Stomach (tissue), 9 donors: Measurements from ENCODE around the gene ATP6V1B1. TPM values are rescaled to one million over a fixed set of nuclear protein-coding genes. Genes with fewer than 3 reads are reported as not detected.

Source experiments
- DNase-seq, 2 donors: peaks; one replicate each; pipeline versions ENCODE4 v3.0.0 to v3.0.0-alpha.2; 2013 to 2019
- H3K27ac ChIP-seq, 5 donors: fragments of 200-600 bp in 4 of 5; sonication (generic) in 4 of 5; one replicate each; pipeline ENCODE4 v1.5.1; 2013 to 2019; ENCODE audit warnings: mild to moderate bottlenecking in 1 of 5, moderate library complexity in 1 of 5
- H3K27me3 ChIP-seq, 3 donors: fragments of 200-600 bp; sonication (generic); one replicate each; pipeline ENCODE4 v1.5.1; 2017 to 2019; ENCODE audit warnings: mixed run types in 1 of 3
- H3K36me3 ChIP-seq, 4 donors: fragments of 200-600 bp; sonication (generic); 1 replicate in 3 of 4; 2 replicates in 1 of 4; pipeline ENCODE4 v1.5.1; 2016 to 2019
- H3K4me1 ChIP-seq, 4 donors: fragments of 200-600 bp; sonication (generic); one replicate each; pipeline ENCODE4 v1.5.1; 2016 to 2019
- H3K4me3 ChIP-seq, 4 donors: fragments of 200-600 bp; sonication (generic) in 3 of 4; one replicate each; pipeline ENCODE4 v1.5.1; 2016 to 2019; ENCODE audit warnings: mild to moderate bottlenecking in 1 of 4
- H3K9me3 ChIP-seq, 4 donors: fragments of 200-600 bp; sonication (generic); one replicate each; pipeline ENCODE4 v1.5.1; 2016 to 2019
- EP300 ChIP-seq: sonication (generic); formaldehyde crosslinking; IDR thresholded peaks from one replicate; pipeline ENCODE4 v1.6.1; 2017; ENCODE audit warnings: antibody characterized with exemption
- POLR2A ChIP-seq, 4 donors: fragments of 450-650 bp; IDR thresholded peaks; one replicate each; pipeline ENCODE4 v1.6.1; 2016; ENCODE audit warnings: antibody characterized with exemption in 4 of 4, control low read depth in 2 of 4, mild to moderate bottlenecking in 1 of 4, moderate library complexity in 1 of 4
- POLR2AphosphoS5 ChIP-seq, 3 donors: sonication (generic); formaldehyde crosslinking; IDR thresholded peaks; one replicate each; pipeline ENCODE4 v1.6.1; 2016; ENCODE audit warnings: antibody characterized with exemption in 3 of 3
- WGBS, 5 donors: extraction: QIAGEN DNeasy Blood & Tissue Kit in 3 of 5; methylation state at CpG; one replicate each; pipeline versions ENCODE4 v1.1.5 to v1.1.7; 2013 to 2018; 5-methylcytosine and 5-hydroxymethylcytosine counted together
- intact Hi-C: fragments of 100-400 bp; cut with DNase I; formaldehyde crosslinking; loops from one replicate; pipeline ENCODE4 v1.15.1; 2023; ENCODE audit warnings: low total_unique reads
- polyA plus RNA-seq, 3 donors: library from polyadenylated mRNA; stranded (reverse); fragments of 200-250 nt; gene quantifications; one replicate each; pipeline ENCODE4 v1.2.3, GENCODE V29; 2013
- total RNA-seq, 5 donors: library from RNA; depleted of rRNA; stranded (reverse); fragments of >200 nt; gene quantifications; one replicate each; pipeline versions ENCODE4 v1.1.0 to v1.2.3, GENCODE V29; 2014 to 2016
- TF ChIP-seq, protein P1 (sequence below), 7 experiments: fragments of 450-650 bp in 4 of 7; fragments of 200-600 bp in 3 of 7; sonication (generic) in 3 of 7; IDR thresholded peaks; one replicate each; pipeline ENCODE4 v1.5.1; 2016 to 2019; ENCODE audit warnings: antibody characterized with exemption in 7 of 7, control low read depth in 2 of 7, mild to moderate bottlenecking in 1 of 7
- donor health status: healthy with polysubstance abuse.
- donor health status: Bipolar disorder and iron deficiency.
- donor health status: healthy.

ATP6V1B1 gene
- total and polyA plus RNA-seq, 8 donors, result 0.35 to 0.55 TPM; not detected in 6

DNA sequence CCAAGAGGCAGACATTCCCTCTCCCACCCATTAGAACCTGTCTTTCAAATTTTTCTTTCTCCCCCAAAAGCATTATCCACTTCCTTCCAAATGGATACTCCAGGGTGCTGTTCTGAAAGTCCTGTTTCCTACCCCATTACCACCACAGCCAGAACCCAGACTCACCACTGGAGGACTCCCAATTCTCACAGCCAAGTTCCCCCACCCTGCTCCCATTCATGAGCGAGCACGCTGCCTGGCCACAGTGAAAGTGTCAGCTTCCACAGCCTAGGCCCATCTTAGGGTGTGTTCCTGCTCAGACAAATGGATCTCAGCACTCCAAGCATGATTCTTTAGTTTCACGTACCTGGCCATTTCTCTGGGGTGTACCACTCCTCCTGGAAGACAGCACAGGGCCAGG lies 38.9 kb downstream of the ATP6V1B1 start:
- TF ChIP-seq POLR2AphosphoS5 (IDR thresholded peaks at IDR 0.05) (no peak), EP300 (no peak), POLR2A (IDR thresholded peaks at IDR 0.05) (no peak)
- TF ChIP-seq, protein P1, sequence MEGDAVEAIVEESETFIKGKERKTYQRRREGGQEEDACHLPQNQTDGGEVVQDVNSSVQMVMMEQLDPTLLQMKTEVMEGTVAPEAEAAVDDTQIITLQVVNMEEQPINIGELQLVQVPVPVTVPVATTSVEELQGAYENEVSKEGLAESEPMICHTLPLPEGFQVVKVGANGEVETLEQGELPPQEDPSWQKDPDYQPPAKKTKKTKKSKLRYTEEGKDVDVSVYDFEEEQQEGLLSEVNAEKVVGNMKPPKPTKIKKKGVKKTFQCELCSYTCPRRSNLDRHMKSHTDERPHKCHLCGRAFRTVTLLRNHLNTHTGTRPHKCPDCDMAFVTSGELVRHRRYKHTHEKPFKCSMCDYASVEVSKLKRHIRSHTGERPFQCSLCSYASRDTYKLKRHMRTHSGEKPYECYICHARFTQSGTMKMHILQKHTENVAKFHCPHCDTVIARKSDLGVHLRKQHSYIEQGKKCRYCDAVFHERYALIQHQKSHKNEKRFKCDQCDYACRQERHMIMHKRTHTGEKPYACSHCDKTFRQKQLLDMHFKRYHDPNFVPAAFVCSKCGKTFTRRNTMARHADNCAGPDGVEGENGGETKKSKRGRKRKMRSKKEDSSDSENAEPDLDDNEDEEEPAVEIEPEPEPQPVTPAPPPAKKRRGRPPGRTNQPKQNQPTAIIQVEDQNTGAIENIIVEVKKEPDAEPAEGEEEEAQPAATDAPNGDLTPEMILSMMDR (IDR thresholded peaks at IDR 0.05), result no peak
- no peak for DNase-seq
- 89 to 97% (median 96%) methylated on average over 3 of the region's 3 CpGs for WGBS, 5 donors

DNA sequence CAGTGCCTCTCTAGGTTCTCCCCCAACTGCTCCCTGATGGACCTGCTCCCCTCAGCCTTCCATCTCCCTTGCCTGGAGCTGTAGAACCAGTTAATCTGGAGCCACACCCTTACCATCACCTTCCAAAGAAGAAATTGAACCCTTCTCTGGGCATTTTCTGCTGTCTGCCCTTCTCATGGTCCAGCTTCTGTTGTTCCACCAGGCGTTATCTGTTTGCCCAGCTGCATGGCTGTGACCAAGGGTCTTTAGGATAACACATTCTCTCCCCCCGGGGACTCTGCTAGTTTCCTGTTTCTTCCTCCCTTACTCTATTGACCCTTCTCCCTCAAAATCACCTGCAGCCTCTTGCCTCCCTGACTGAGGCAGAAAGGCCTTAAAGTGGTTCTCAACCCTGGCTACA lies 39.5 kb downstream of the ATP6V1B1 start:
- Histone ChIP-seq H3K4me3 (no peak overlapping the region), H3K9me3 (no peaks in the 10 kb centered on the region), H3K27ac (no peak overlapping the region), H3K27me3 (peaks cover 0 to 20% (median 0%) of the 10 kb centered on the region in 3 donors), H3K36me3 (no peaks in the 10 kb centered on the region), H3K4me1 (peaks cover 11 to 29% (median 22%) of the 10 kb centered on the region in 4 donors)
- intact Hi-C loops, result no loop called here
- DNase-seq, result no peak
- TF ChIP-seq POLR2A (IDR thresholded peaks at IDR 0.05) (no peak), POLR2AphosphoS5 (IDR thresholded peaks at IDR 0.05) (no peak), EP300 (no peak)
- TF ChIP-seq, protein P1 (IDR thresholded peaks at IDR 0.05), result no peak
- WGBS, 5 donors, result 62 to 71% (median 70%) methylated on average over 2 of the region's 2 CpGs

More for the DNA sequence above, 38.9 kb downstream of the ATP6V1B1 start:
- no peak overlapping the region for H3K4me3 ChIP-seq
- H3K4me1 ChIP-seq, result peaks cover 11 to 29% (median 22%) of the 10 kb centered on the region in 4 donors
- H3K36me3 ChIP-seq, result no peaks in the 10 kb centered on the region
- H3K27ac ChIP-seq, result no peak overlapping the region
- H3K27me3 ChIP-seq, result peaks cover 0 to 20% (median 0%) of the 10 kb centered on the region in 3 donors
- intact Hi-C loops, result no loop called here
- H3K9me3 ChIP-seq, result no peaks in the 10 kb centered on the region

DNA sequence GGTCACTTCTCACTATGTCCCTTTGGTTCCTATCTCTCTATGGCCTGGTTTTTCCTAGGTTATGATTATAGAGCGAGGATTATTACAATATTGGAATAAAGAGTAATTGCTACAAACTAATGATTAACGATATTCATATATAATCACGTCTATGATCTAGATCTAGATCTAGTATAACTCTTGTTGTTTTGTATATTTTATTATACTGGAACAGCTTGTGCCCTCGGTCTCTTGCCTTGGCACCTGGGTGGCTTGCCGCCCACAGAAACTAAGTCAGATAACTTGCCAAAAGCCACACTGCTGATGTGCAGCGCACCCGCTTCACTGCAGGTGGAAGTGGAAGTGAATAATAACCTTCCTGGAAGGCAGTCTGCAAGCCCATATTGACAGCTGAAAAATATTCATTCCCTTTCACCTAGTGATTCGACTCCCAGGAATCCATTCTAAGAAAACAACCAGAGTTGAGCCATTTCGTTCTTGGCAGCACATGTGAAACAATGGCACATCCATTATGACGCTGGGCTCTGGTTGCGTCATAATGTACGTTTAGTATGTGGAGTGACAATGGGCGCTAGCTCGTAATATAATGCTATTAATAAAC lies 42.0 kb downstream of the ATP6V1B1 start:
- 16 to 31% (median 21%) methylated on average over 14 of the region's 14 CpGs for WGBS, 5 donors
- intact Hi-C loops, result no loop called here
- Histone ChIP-seq H3K27ac (peak overlapping the region; percentile 66 to 93 (median 87)), H3K9me3 (no peaks in the 10 kb centered on the region), H3K36me3 (peaks cover 0 to 14% (median 3%) of the 10 kb centered on the region in 4 donors), H3K4me1 (peaks cover 11 to 29% (median 22%) of the 10 kb centered on the region in 4 donors), H3K4me3 (peak overlapping the region; percentile 55 to 64 (median 57)), H3K27me3 (peaks cover 0 to 13% (median 0%) of the 10 kb centered on the region in 3 donors)
- no peak for TF ChIP-seq EP300
- peak; percentile 27 to 72 (median 65) for TF ChIP-seq POLR2AphosphoS5 (IDR thresholded peaks at IDR 0.05)
- TF ChIP-seq, protein P1 (IDR thresholded peaks at IDR 0.05), result peak in 1 of 7 experiments; percentile 65
- DNase-seq, result peak; percentile 49 to 70

DNA sequence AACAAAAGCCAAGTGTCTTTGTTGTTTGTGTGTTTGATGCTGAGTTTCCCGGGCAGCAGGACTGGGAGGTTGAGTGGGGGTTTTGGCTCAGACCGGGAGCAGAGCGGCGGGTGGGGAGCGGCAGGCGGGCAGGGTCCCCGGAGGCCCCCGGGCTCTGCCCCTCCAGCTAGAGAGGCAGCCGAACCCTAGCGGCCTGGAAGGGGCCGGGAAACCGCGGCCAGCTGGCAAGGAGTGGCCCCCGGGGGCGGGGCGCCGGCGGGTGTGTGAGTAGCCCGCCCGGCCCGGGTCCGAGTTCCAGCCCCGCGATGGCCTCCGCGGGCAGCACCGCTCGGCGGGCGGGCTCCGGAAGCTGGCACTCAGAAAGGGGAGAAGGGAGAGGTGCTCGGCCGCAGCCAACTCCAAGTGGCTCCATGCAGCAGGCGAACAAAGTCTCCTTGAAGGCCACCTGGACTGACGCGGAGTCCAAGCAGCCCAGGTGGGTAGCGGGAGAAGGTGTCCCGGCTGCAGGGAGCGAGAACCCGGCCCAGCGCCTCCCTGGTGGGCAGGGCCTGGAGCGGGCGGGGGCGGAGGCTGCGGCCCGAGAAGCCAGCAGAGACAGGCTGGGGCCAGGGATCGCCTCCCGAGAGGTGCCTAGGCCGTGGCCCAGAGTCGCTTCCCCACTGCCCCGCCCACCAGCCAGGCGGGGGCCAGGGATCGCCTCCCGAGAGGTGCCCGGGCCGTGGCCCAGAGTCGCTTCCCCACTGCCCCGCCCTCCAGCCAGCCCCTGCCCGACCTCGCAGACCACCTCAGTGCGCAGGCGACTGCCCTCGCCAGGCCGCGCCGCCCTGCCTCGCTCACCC lies 42.9 kb downstream of the ATP6V1B1 start, which contains the start of gene ANKRD53:
Gene ANKRD53, plus strand, starts transcription at position 290 of the 839 bp plus-strand sequence. Its CDS starts 16 bp downstream, at position 306.
- Histone ChIP-seq H3K4me1 (peaks cover 11 to 29% (median 22%) of the 10 kb centered on the region in 4 donors), H3K36me3 (peaks cover 0 to 20% (median 7%) of the 10 kb centered on the region in 4 donors), H3K27ac (peak within 1 kb of the TSS; percentile 66 to 93 (median 87)), H3K27me3 (peaks cover 0 to 13% (median 0%) of the 10 kb centered on the region in 3 donors), H3K4me3 (peak within 1 kb of the TSS; percentile 55 to 64 (median 57)), H3K9me3 (no peaks in the 10 kb centered on the region)
- no peak for TF ChIP-seq POLR2A (IDR thresholded peaks at IDR 0.05)
- no peak for TF ChIP-seq EP300
- peak in 1 of 3 donors; percentile 1 for TF ChIP-seq POLR2AphosphoS5 (IDR thresholded peaks at IDR 0.05)
- TF ChIP-seq, protein P1 (IDR thresholded peaks at IDR 0.05), result no peak
- peak; percentile 44 to 83 for DNase-seq
- 1 to 7% (median 3%) methylated on average over 8 to 67 of the region's 67 CpGs for WGBS, 5 donors
- intact Hi-C loops, result no loop called here
